ENCODE results near the gene CTNNA3. TPM values are rescaled to one million over a fixed set of nuclear protein-coding genes. Genes with fewer than 3 reads are reported as not detected.
A peak's percentile ranks its signal among the peaks of the same experiment; 100 is the strongest.

The CTNNA3 gene
- polyA plus RNA-seq, 4 donors = 3.4 to 4.4 (median 4.0) TPM

DNA sequence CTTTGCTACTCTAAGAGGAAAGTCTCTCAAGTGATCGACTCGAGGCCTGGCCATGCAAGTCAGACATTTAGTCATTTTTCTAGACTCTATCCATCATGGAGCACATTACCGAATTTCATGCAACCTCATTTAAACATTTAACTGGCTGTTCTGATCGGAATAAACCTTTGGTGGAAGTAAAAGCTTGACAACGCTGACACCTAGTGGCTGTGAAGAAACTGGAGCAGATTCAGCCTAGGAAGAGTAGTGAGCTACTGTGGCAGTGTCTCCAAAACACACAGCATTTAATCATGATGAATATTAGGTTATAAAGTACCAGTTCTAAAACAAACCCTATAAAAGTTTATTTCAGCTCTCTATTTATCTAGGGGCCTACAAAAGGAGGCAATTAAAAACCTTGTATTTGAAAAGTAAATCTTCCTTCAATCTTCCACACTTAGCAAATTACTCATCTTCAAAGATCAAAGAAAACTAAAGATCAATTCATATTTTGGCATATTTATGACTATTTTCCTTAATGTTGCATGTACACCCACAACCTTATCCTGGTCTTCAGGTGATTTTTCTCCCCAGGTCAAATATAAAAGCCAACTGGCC lies 175.0 kb downstream of the CTNNA3 start:
- peak; percentile 37 to 58 (median 53) for DNase-seq (ENCODE audit: low read depth in 4 of 4, low spot score in 3 of 4)

DNA sequence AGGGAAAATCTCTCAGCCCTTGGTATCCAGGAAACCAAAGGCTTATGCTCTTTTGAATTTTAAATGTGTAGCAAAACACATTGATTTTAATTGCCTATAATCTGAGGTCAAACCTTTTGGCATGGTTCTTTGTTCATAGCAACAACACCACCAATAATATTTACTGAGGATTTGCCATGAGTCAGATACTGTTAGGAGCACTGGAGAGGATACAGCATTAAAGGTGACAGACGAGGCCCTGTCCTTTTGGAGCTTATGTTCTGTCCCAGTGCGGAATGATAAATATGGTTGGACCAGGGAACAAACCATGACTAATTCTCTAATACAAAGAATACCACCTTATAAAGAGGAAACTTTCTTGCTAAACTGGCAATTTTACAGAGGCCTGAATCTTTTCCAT lies 176.6 kb downstream of the CTNNA3 start:
- DNase-seq (ENCODE audit: low read depth in 4 of 4, low spot score in 3 of 4) = no peak

DNA sequence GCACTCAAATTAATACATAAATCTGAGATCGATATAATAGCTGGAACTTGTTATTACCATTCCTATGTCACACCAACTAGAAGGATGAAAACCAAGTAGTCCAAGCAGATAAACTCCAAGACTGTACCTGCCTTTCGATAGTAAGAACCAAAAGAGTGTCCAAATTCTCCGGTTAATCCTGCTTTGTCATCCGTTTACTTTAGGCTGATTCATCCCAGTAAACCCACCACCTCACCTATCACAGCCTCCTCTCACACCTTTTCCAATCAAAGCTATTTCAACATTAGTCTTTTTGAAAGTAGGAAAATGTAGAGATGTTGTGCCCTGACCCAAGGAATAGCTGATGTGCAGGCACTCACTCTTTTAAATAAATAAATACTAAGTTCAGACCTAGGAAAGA lies 177.2 kb downstream of the CTNNA3 start:
- DNase-seq (ENCODE audit: low read depth in 4 of 4, low spot score in 3 of 4) = no peak

DNA sequence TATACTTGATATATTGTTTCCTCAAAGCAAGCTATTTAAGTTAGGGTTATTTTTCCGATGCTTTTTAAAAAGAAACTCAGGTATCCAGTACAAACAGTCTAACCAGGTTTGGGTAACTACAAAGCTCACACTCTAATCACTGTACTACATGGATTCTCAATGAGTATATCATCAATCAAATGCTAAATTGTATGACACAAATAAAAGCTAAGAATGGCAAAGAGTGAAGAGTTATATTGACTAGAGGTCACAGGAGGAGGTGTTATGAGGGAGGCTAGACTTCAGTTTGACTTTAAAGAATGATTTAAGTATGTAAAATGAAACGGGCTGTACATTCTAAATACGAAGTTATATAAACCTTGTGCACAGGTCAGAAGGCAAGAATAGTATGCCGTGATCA lies 178.0 kb downstream of the CTNNA3 start:
- DNase-seq (ENCODE audit: low read depth in 4 of 4, low spot score in 3 of 4) = no peak

DNA sequence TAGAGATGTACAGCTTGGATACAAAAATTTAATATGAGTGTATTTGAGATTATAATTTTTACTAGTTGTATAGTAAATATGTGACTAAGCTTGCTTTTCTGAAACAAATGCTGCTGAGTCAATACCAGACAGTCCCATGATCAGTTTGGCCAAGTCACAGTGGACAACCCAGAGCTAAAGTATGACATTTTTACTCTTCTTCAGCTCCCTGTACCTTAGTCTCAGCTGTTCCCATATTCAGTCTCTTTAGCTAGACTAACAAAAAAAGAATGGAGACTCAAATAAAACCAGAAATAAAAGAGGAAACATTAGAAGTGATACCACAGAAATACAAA lies 189.3 kb downstream of the CTNNA3 start:
- DNase-seq (ENCODE audit: low read depth in 4 of 4, low spot score in 3 of 4) = no peak

DNA sequence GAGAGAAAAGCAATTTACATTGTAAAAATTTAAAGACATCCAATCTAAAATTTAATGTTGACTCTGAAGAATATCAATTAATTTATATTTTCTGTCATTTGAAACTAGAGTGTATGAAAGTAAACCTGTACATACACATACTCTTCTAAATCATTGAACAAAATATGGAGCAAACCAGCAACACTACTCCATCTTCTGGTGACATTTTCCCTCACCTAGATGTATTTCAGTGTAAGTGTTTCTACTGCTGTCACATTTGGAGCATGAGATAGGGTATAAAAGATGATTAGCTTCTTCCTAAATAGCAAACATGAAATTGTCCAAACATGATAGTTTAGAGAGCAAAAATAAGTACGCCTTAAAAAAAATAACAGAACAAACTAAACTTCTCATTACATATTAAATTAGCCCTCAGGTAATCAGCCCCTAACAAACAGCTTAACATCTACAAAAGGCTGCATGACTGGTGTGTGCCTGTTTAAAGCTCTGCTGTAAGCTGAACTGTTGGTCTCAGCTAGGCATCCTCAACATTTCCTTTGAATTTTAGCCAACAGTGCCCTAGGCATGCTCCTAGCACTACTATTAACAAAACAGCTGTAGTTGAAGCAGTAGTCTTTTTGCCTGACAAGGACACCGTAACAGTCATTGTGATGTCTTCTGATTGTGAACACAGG lies 189.8 kb downstream of the CTNNA3 start:
- no peak for DNase-seq (ENCODE audit: low read depth in 4 of 4, low spot score in 3 of 4)

DNA sequence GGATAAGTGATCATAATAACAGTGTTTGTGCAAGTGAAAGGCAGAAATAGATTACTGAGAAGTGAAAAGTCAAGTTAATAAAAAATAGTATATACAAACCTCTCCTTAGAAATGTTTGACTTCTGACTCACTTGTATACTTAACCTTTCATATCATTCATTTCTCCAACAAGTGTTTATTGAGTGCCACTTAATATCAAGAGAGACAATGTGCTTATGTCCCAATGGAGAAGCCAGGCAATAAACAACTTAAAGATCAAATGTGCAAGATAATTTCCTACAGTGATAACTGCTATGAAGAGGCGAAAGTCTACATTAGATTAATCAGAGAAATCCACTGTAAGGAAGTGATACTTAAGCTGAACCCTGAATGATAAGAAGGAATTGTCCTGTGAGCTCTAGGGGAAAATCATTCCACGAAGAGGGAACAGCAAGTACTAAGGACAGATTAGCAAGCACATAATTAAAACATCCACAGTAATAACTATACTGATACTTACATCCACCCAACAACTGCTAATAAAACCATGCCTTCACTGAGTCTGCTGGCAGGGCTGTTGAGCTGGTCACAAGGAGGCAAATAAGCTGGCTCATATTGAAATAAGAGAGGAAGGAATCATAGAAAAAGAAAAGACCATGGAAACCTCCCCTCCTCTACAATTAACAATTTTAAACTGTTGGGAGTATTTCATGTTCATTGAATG lies 203.5 kb downstream of the CTNNA3 start:
- no peak for DNase-seq (ENCODE audit: low read depth in 4 of 4, low spot score in 3 of 4)

DNA sequence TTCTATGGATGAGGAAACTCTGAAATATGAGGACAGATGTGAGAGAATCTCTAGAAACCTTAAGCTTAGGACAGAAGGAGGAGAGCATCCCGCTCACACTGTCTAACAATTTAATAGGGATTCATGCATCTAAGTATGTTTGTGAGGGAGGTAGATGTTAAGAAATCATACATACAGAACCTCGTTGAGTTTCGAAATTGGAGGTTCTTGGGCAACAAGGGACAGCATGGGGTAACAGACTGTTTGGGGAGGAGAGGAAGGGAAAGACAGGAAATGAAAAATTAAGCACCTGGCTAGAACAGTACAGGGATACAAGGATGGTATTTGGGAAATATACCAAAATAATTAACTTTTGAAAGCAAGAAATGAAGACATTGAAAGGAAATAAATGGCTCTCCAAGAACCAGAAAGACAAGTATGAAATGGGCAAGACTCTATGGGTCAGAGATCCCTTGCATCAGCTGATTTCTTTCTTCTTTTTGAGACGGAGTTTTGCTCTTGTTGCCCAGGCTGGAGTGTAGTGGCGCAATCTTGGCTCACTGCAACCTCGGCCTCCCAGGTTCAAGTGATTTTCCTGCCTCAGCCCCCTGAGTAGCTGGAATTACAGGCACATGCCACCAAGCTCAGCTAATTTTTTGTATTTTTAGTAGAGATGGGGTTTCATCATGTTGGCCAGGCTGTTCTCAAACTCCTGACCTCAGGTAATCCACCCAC lies 207.9 kb downstream of the CTNNA3 start:
- DNase-seq (ENCODE audit: low read depth in 4 of 4, low spot score in 3 of 4) = no peak

DNA sequence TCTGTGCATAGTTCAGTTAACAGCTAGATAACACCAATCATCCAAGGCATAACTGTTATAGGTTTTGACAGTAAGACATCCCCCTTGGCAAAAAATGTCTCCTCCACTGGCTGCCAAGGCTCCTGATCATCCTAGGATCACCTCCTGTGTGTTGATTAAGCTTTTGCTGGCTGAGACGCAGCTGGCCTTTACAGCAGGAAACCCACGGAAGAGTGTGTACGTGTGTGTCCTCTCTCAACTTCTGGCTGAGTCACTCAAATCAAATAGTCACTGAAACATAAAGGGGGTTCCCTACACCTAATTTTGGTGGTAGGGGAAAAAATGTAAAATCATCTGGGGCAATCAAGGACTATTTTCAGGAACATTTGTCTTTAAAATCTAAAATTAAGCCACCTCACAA lies 208.8 kb downstream of the CTNNA3 start:
- DNase-seq (ENCODE audit: low read depth in 4 of 4, low spot score in 3 of 4) = no peak

DNA sequence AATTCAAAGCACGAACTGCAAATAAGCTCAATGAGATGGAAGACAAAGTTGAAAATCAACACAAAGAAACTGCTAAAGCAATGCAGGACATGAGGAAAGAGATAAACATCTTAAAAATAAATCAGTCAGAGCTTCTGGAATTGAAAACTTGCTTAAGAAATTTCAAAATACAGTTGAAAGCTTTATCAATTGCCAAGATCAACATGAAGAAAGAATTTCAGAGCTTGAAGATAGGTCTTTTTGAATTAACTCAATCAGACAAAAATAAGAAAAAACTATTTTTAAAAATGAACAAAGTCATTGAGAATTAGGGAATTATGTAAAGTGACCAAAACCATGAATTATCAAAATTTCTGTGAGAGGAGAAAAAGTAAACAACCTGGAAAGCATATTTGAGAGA lies 218.1 kb downstream of the CTNNA3 start:
- DNase-seq (ENCODE audit: low read depth in 4 of 4, low spot score in 3 of 4) = no peak

DNA sequence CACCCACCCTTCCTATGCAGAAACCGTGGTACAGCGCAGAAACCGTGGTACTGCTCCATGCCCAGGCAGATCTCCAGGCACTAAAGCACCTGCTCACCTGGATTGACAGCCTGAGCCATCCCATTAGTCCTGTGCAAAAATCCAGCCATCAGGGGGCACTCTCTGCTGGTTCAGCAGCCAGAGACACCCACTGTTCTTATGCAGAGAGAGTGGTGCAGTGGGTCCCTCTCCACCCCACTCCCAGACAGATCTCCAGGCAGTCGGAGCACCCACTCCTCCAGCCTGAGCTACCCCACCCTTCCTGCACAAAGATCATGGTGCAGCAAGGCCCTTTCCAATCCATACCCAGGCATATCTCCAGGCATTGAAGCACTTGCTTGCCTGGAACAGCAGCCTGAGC lies 219.8 kb downstream of the CTNNA3 start:
- no peak for DNase-seq (ENCODE audit: low read depth in 4 of 4, low spot score in 3 of 4)

DNA sequence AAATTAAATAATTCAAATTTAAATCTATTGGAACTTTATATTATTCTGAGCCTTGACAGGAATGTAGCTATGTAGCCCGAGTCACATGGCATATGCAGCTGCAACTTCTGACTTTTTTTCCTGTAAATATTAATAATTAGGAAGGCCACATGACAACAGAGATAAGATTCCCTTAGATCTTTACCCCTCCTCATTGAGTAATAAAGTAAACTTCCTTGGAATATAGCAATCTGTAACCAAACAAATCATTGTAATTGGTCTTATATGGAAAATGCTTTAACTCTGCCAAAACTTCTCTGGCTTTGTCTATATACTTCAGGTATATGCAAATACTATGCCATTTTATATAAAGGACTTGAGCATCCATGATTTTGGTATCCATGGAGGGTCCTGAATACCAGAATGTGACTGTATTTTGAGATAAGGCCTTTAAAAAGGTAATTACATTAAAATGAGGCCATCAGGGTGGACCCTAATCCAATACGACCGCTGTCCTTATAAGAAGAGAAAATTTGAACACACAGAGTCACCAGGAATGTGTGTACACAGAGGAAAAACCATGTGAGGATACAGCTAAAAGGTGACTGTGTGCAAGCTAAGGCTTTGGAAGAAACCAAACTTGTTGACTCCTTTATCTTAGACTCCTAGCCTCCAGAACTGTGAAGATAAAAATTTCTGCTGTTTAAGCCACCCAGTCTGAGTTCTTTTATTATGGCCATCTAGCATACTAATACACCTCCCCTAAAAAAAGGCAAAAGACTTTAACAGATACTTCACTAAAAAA lies 222.0 kb downstream of the CTNNA3 start:
- no peak for DNase-seq (ENCODE audit: low read depth in 4 of 4, low spot score in 3 of 4)

DNA sequence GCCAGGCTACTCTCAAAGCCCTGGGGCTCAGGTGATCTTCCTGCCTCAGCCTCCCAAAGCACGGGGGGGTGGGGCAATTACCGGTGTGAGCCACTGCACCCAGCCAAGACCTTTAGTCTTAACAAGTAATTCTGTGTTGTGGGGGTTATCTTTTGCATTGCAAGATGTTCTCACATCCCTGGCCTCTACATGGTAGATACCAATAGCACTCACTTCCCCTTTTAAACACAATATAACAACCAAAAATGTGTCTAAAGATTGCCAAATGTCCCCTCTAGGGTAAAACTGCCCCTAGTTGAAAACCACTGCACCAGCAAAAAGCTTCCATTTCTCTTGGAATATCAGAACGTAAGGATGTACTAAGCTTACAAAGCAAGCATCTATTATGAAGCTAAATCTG lies 225.0 kb downstream of the CTNNA3 start:
- DNase-seq (ENCODE audit: low read depth in 4 of 4, low spot score in 3 of 4) = no peak

DNA sequence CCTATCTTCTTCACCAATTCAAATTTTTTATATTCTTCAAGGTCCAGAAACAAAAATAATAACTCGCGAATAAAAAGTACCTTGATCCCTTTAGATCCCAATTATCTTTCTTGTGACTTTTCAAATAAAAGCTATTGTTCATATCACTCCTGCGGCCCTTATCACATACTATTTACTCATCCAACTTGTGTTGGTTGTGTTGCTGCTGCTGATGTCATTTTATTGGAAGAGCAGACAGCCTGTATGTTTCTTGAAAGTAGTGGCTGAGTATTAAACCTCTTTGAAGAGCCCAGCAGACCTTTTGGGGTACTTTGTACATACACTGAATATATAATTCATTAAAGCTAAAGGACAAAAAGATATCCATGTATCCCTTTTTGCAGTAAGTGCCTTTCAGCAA lies 231.7 kb downstream of the CTNNA3 start:
- no peak for DNase-seq (ENCODE audit: low read depth in 4 of 4, low spot score in 3 of 4)

DNA sequence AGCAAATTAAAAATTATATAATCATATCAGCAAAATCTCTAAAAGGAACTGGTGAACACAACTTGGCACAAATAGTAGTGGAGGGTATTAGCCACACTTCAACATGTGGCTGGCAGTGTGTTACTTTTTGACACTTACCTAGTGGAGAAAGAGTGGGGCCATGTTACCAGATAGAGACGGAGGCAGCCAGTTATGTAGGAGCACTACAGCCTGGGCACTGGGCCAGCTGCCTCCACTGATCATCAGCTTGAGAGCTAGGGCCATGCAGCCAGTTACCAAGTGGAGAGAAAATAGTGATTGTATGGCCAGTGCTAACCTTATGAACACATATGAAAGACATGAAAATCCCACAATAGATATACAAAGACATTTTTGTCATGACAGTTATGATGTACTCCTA lies 243.1 kb downstream of the CTNNA3 start:
- no peak for DNase-seq (ENCODE audit: low read depth in 4 of 4, low spot score in 3 of 4)

DNA sequence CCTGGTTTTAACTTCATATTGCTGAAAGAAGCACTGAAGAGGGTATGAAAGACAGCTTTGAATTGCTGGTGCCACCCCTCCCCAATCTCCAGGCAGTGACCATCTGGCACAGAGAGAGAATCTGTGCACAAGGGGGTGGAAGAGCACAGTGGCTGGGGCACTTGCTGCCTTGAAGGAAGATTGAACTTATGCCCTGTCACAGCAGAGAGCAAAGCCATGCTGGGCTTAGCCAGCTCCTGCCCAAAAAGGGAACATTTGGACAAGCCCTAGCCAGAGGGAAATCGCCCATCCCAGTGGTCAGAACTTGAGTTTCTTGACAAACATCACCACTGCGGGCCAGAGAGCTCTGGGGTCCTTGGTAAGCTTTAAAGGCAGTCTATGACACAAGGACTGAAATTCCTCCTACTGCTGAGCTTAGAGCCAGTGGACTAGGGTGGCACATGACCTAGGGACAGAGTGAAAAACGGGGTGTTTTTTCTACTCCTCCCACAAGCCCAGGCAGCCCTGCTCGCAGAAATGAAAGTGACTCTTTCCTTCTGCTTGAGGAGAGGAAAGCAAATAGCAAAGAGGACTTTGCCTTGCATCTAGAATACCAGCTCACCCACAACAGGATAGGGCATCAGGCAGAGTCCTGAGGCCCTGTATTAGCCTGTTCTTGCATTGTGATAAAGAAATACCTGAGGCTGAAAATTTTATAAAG lies 257.2 kb downstream of the CTNNA3 start:
- no peak for DNase-seq (ENCODE audit: low read depth in 4 of 4, low spot score in 3 of 4)

DNA sequence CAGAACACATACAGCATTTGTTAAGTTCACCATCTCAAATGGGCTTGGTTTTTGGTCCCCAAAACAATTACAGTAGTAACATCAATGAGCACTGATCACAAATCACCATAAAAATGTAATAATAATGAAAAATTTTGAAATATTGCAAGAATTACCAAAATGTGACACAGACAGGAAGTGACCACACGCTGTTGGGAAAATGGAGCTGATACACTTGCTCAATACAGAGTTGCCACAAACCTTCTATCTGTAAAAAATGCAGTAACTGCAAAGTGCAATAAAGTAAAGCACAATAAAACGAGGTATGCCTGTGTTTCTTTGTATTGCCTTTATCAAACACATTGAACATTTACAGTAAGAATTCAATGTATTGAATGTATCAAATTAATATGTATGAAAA lies 262.7 kb downstream of the CTNNA3 start:
- DNase-seq (ENCODE audit: low read depth in 4 of 4, low spot score in 3 of 4) = no peak

DNA sequence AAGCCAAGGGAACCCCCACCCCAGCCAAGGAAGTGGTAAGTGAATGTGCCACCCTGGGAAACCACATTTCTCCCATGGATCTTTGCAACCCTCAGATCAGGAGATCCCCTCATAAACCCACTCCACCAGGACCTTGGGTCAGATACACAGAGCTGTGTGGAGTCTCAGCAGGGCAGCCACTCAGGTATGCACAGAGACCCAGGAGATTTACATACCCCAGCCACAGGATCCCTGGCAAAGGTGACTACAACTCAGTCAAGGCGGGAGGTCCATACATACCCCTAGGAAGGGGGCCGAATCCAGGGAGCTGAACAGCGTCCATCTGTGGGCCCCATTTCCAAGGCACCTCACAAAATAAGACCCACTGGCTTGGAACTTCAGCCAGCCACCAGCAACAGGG lies 293.4 kb downstream of the CTNNA3 start:
- DNase-seq (ENCODE audit: low read depth in 4 of 4, low spot score in 3 of 4) = no peak

DNA sequence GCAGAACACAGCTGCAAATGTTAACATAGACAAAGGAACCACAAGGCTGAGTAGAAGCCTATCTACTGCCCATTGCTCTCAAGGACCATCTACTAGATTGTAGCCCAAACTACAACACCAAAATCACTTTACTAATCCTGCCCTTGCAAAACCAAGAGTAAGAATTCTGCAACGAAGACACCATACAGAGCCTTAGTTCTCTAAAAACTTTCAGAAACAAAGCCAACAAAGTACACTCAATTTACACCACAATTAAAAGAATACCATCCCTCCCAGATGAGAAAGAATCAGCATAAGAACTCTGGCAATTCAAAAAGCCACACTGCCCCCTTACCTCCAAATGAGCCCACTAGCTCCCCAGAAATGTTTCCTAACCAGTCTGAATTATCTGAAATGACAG lies 294.3 kb downstream of the CTNNA3 start:
- DNase-seq (ENCODE audit: low read depth in 4 of 4, low spot score in 3 of 4) = no peak

DNA sequence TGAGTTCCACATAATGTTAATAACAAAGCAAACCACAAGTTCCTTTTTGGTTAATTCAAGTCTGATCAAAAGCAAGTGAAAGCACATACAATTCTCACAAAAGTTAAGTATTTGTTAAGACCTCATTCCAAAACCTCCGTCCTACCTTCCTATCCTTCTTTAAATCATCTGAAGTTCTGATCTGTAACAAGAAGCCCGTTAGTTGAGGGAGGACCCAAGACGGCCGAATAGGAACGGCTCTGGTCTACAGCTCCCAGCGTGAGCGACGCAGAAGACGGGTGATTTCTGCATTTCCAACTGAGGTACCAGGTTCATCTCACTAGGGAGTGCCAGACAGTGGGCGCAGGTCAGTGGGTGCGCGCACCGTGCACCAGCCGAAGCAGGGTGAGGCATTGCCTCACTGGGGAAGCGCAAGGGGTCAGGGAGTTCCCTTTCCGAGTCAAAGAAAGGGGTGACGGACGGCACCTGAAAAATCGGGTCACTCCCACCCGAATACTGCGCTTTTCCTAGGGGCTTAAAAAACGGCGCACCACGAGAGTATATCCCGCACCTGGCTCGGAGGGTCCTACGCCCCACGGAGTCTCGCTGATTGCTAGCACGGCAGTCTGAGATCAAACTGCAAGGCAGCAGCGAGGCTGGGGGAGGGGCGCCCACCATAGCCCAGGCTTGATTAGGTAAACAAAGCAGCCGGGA lies 309.0 kb downstream of the CTNNA3 start:
- peak in 1 of 4 donors; percentile 2 for DNase-seq (ENCODE audit: low read depth in 4 of 4, low spot score in 3 of 4)
